HEK293 (cell line): Measurements from ENCODE around the gene PRSS2.

Source experiments
- CTCF ChIA-PET: fragments of 350-600 bp; formaldehyde crosslinking; extraction: SDS; loops from one replicate; lab custom pipeline; 2021; ENCODE audit warnings: antibody characterized with exemption; lab: Yijun Ruan, JAX
- POLR2A ChIA-PET: fragments of 300-600 bp; formaldehyde crosslinking; extraction: SDS; loops from one replicate; lab custom pipeline; 2020; ENCODE audit warnings: antibody characterized with exemption, inconsistent platforms; lab: Yijun Ruan, JAX
- H3K27ac ChIP-seq: fragments of 200-500 bp; sonication (Bioruptor generic); 2 replicates; pipeline ENCODE4 v1.5.1; 2014; ENCODE audit warnings: low read depth, low read length, control low read depth, inconsistent platforms; ENCODE audit errors: extremely low read depth
- H3K36me3 ChIP-seq, 2 experiments: fragments of 200-500 bp in 1 of 2; sonication (Bioruptor generic) in 1 of 2; 1 replicate in 1 of 2; 2 replicates in 1 of 2; pipeline ENCODE4 v1.5.1; 2014 to 2017; ENCODE audit warnings: inconsistent platforms in 2 of 2, low read length in 2 of 2; ENCODE audit not compliant: control insufficient read depth in 2 of 2, insufficient read depth in 1 of 2
- H3K4me1 ChIP-seq: fragments of 200-500 bp; sonication (Bioruptor generic); 2 replicates; pipeline ENCODE4 v1.5.1; 2014; ENCODE audit warnings: mild to moderate bottlenecking, low read length, inconsistent platforms; ENCODE audit not compliant: control insufficient read depth, insufficient read depth
- H3K4me3 ChIP-seq: 2 replicates; pipeline ENCODE4 v1.5.1; 2011; ENCODE audit warnings: low read depth, mild to moderate bottlenecking, control low read depth, low read length, moderate library complexity
- H3K9me3 ChIP-seq: fragments of 200-500 bp; sonication (Bioruptor generic); 2 replicates; pipeline ENCODE4 v1.5.1; 2014; ENCODE audit warnings: low read depth, low read length, inconsistent platforms; ENCODE audit not compliant: control insufficient read depth, insufficient read depth
- HOXC10 ChIP-seq: sonication (generic); formaldehyde crosslinking; IDR thresholded peaks from 2 replicates; pipeline ENCODE4 v1.8.1; 2023; ENCODE audit warnings: mild to moderate bottlenecking, missing genetic modification reagents
- MYNN ChIP-seq: fragments of 450-650 bp; formaldehyde crosslinking; IDR thresholded peaks from 2 replicates; pipeline ENCODE4 v1.5.1; 2016; ENCODE audit warnings: missing biosample characterization, missing genetic modification characterization, borderline replicate concordance
- RBAK ChIP-seq: fragments of 450-650 bp; formaldehyde crosslinking; IDR thresholded peaks from 2 replicates; pipeline ENCODE4 v1.5.1; 2016; ENCODE audit warnings: missing biosample characterization, missing genetic modification characterization
- ZBTB48 ChIP-seq: fragments of 450-650 bp; formaldehyde crosslinking; IDR thresholded peaks from 2 replicates; pipeline ENCODE4 v1.5.1; 2016; ENCODE audit warnings: missing biosample characterization, missing genetic modification characterization
- ZEB2 ChIP-seq: fragments of 450-650 bp; formaldehyde crosslinking; IDR thresholded peaks from 2 replicates; pipeline ENCODE4 v1.5.1; 2016; ENCODE audit warnings: missing biosample characterization, missing genetic modification characterization
- ZNF114 ChIP-seq: fragments of 450-650 bp; formaldehyde crosslinking; IDR thresholded peaks from 2 replicates; pipeline ENCODE4 v1.5.0; 2017; ENCODE audit warnings: missing biosample characterization, missing genetic modification characterization
- ZNF146 ChIP-seq: fragments of 450-650 bp; formaldehyde crosslinking; IDR thresholded peaks from 2 replicates; pipeline ENCODE4 v1.5.1; 2016; ENCODE audit warnings: missing biosample characterization, missing genetic modification characterization
- ZNF202 ChIP-seq: fragments of 450-650 bp; formaldehyde crosslinking; IDR thresholded peaks from 2 replicates; pipeline ENCODE4 v1.5.1; 2016; ENCODE audit warnings: missing biosample characterization, missing genetic modification characterization, borderline replicate concordance
- ZNF221 ChIP-seq: fragments of 450-650 bp; formaldehyde crosslinking; IDR thresholded peaks from 2 replicates; pipeline ENCODE4 v1.5.1; 2017; ENCODE audit warnings: missing biosample characterization, missing genetic modification characterization, borderline replicate concordance
- ZNF341 ChIP-seq: fragments of 450-650 bp; formaldehyde crosslinking; IDR thresholded peaks from 2 replicates; pipeline ENCODE4; 2016; ENCODE audit warnings: low read depth, missing biosample characterization, missing genetic modification characterization
- ZNF354C ChIP-seq: fragments of 450-650 bp; formaldehyde crosslinking; IDR thresholded peaks from 2 replicates; pipeline ENCODE4 v1.5.1; 2016; ENCODE audit warnings: missing biosample characterization, missing genetic modification characterization, low read depth, borderline replicate concordance
- ZNF473 ChIP-seq: fragments of 450-650 bp; formaldehyde crosslinking; IDR thresholded peaks from 2 replicates; pipeline ENCODE4 v1.5.1; 2017; ENCODE audit warnings: missing biosample characterization, missing genetic modification characterization
- ZNF544 ChIP-seq: fragments of 450-650 bp; formaldehyde crosslinking; IDR thresholded peaks from 2 replicates; pipeline ENCODE4 v1.5.0; 2017; ENCODE audit warnings: missing biosample characterization, missing genetic modification characterization
- ZNF548 ChIP-seq: fragments of 450-650 bp; formaldehyde crosslinking; IDR thresholded peaks from 2 replicates; pipeline ENCODE4 v1.5.1; 2016; ENCODE audit warnings: missing biosample characterization, missing genetic modification characterization
- ZNF610 ChIP-seq: fragments of 450-650 bp; formaldehyde crosslinking; IDR thresholded peaks from 2 replicates; pipeline ENCODE4 v1.5.1; 2016; ENCODE audit warnings: missing biosample characterization, missing genetic modification characterization, borderline replicate concordance
- ZNF623 ChIP-seq: fragments of 450-650 bp; formaldehyde crosslinking; IDR thresholded peaks from 2 replicates; pipeline ENCODE4 v1.5.1; 2016; ENCODE audit warnings: missing biosample characterization, missing genetic modification characterization
- ZNF624 ChIP-seq: fragments of 450-650 bp; formaldehyde crosslinking; IDR thresholded peaks from 2 replicates; pipeline ENCODE4 v1.5.1; 2017; ENCODE audit warnings: missing biosample characterization, missing genetic modification characterization
- ZNF830 ChIP-seq: fragments of 450-650 bp; IDR thresholded peaks from 2 replicates; pipeline ENCODE4 v1.5.0; 2018; ENCODE audit warnings: missing biosample characterization, missing genetic modification characterization, low read depth, mild to moderate bottlenecking, moderate library complexity
- TF ChIP-seq, protein P1 (sequence below): fragments of 450-650 bp; formaldehyde crosslinking; IDR thresholded peaks from 2 replicates; pipeline ENCODE4 v1.5.1; 2016; ENCODE audit warnings: missing biosample characterization, missing genetic modification characterization, borderline replicate concordance
- TF ChIP-seq, protein P2 (sequence below): fragments of 450-650 bp; formaldehyde crosslinking; IDR thresholded peaks from 2 replicates; pipeline ENCODE4 v1.5.1; 2016; ENCODE audit warnings: missing biosample characterization, missing genetic modification characterization
- TF ChIP-seq, protein P3 (sequence below): fragments of 450-650 bp; formaldehyde crosslinking; IDR thresholded peaks from 2 replicates; pipeline ENCODE4 v1.5.1; 2016; ENCODE audit warnings: missing biosample characterization, missing genetic modification characterization
- TF ChIP-seq, protein P4 (sequence below): fragments of 450-650 bp; formaldehyde crosslinking; IDR thresholded peaks from 2 replicates; pipeline ENCODE4 v1.5.1; 2016; ENCODE audit warnings: missing biosample characterization, missing genetic modification characterization, low read depth
- TF ChIP-seq, protein P5 (sequence below): fragments of 450-650 bp; formaldehyde crosslinking; IDR thresholded peaks from 2 replicates; pipeline ENCODE4 v1.5.1; 2016; ENCODE audit warnings: missing biosample characterization, missing genetic modification characterization

Gene PRSS2

DNA sequence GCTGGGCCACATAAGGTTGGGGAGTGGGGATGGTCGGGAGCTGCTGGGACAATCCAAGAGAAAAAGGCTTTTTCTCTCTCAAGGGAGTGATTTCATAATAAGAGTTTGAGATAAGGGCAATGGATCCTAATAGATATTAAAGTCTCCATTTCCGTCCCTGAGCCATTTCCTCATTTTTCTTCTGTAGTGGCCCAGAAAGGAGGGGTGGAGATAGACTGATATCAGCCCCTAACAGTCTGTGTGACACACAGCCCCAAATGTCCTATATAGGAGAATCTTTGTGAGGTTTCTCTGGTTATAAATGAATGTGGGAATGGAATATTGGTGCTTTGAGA is 35.2 kb downstream of the PRSS2 start:
- no peak overlapping the region for H3K27ac ChIP-seq
- ChIA-PET CTCF (interaction anchor here (0.7 to 4.6 kb wide), 3 partner anchors 13 to 271 kb away, joined by 3 to 17 read pairs (median 10); no protein-coding TSS in a partner anchor), POLR2A (no interaction called here)
- TF ChIP-seq, protein P1, sequence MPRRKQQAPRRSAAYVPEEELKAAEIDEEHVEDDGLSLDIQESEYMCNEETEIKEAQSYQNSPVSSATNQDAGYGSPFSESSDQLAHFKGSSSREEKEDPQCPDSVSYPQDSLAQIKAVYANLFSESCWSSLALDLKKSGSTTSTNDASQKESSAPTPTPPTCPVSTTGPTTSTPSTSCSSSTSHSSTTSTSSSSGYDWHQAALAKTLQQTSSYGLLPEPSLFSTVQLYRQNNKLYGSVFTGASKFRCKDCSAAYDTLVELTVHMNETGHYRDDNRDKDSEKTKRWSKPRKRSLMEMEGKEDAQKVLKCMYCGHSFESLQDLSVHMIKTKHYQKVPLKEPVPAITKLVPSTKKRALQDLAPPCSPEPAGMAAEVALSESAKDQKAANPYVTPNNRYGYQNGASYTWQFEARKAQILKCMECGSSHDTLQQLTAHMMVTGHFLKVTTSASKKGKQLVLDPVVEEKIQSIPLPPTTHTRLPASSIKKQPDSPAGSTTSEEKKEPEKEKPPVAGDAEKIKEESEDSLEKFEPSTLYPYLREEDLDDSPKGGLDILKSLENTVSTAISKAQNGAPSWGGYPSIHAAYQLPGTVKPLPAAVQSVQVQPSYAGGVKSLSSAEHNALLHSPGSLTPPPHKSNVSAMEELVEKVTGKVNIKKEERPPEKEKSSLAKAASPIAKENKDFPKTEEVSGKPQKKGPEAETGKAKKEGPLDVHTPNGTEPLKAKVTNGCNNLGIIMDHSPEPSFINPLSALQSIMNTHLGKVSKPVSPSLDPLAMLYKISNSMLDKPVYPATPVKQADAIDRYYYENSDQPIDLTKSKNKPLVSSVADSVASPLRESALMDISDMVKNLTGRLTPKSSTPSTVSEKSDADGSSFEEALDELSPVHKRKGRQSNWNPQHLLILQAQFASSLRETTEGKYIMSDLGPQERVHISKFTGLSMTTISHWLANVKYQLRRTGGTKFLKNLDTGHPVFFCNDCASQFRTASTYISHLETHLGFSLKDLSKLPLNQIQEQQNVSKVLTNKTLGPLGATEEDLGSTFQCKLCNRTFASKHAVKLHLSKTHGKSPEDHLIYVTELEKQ (tag by site-specific recombination): no peak
- TF ChIP-seq ZNF610 (tag by site-specific recombination) (no peak), RBAK (tag by site-specific recombination) (no peak), ZNF221 (tag by site-specific recombination) (no peak), ZNF623 (tag by site-specific recombination) (no peak), ZNF830 (no peak)
- no peak overlapping the region for H3K4me3 ChIP-seq
- no peaks in the 10 kb centered on the region for H3K9me3 ChIP-seq
- H3K36me3 ChIP-seq: no peaks in the 10 kb centered on the region
- no peaks in the 10 kb centered on the region for H3K4me1 ChIP-seq

DNA sequence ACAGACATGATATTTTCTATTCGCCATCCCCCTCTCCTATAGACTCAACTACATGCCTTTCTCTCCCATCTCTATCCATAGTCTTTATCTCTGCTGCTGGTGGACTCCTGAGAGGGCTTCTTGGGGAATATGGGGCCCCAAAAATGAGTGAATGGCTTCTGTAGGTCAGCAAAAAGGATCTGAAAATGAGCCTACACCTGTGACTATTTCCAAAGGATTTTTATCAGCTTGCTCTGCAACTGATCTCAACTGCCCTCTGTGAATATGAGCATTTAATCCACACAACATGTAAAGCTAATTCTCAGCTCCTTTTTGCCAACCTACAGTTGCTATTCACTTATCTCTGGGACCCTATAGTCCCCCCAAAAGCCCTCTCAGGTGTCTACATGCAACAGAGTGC is 36.2 kb downstream of the PRSS2 start:
- Histone ChIP-seq H3K27ac (no peak overlapping the region), H3K4me3 (no peak overlapping the region), H3K9me3 (no peaks in the 10 kb centered on the region), H3K36me3 (no peaks in the 10 kb centered on the region), H3K4me1 (no peaks in the 10 kb centered on the region)
- POLR2A ChIA-PET: no interaction called here
- CTCF ChIA-PET: interaction anchor here (1.0 to 4.9 kb wide), 9 partner anchors 10 to 272 kb away, joined by 3 to 41 read pairs (median 7); no protein-coding TSS in a partner anchor
- no peak for TF ChIP-seq ZNF473 (tag by site-specific recombination)
- TF ChIP-seq ZNF146 (tag by site-specific recombination): no peak
- no peak for TF ChIP-seq ZEB2 (tag by site-specific recombination)
- TF ChIP-seq, protein P2, sequence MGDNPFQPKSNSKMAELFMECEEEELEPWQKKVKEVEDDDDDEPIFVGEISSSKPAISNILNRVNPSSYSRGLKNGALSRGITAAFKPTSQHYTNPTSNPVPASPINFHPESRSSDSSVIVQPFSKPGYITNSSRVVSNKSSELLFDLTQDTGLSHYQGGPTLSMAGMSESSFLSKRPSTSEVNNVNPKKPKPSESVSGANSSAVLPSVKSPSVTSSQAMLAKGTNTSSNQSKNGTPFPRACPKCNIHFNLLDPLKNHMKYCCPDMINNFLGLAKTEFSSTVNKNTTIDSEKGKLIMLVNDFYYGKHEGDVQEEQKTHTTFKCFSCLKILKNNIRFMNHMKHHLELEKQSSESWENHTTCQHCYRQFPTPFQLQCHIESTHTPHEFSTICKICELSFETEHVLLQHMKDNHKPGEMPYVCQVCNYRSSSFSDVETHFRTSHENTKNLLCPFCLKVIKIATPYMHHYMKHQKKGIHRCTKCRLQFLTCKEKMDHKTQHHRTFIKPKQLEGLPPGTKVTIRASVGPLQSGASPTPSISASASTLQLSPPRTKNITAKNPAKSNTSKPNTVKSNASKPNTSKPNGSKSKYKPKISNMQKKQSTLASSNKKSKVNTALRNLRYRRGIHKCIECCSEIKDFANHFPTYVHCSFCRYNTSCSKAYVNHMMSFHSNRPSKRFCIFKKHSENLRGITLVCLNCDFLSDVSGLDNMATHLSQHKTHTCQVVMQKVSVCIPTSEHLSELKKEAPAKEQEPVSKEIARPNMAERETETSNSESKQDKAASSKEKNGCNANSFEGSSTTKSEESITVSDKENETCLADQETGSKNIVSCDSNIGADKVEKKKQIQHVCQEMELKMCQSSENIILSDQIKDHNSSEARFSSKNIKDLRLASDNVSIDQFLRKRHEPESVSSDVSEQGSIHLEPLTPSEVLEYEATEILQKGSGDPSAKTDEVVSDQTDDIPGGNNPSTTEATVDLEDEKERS: no peak
- TF ChIP-seq ZBTB48 (tag by site-specific recombination): no peak
- TF ChIP-seq, protein P3, sequence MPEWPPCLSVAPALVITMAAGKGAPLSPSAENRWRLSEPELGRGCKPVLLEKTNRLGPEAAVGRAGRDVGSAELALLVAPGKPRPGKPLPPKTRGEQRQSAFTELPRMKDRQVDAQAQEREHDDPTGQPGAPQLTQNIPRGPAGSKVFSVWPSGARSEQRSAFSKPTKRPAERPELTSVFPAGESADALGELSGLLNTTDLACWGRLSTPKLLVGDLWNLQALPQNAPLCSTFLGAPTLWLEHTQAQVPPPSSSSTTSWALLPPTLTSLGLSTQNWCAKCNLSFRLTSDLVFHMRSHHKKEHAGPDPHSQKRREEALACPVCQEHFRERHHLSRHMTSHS (tag by site-specific recombination): no peak
- TF ChIP-seq, protein P4, sequence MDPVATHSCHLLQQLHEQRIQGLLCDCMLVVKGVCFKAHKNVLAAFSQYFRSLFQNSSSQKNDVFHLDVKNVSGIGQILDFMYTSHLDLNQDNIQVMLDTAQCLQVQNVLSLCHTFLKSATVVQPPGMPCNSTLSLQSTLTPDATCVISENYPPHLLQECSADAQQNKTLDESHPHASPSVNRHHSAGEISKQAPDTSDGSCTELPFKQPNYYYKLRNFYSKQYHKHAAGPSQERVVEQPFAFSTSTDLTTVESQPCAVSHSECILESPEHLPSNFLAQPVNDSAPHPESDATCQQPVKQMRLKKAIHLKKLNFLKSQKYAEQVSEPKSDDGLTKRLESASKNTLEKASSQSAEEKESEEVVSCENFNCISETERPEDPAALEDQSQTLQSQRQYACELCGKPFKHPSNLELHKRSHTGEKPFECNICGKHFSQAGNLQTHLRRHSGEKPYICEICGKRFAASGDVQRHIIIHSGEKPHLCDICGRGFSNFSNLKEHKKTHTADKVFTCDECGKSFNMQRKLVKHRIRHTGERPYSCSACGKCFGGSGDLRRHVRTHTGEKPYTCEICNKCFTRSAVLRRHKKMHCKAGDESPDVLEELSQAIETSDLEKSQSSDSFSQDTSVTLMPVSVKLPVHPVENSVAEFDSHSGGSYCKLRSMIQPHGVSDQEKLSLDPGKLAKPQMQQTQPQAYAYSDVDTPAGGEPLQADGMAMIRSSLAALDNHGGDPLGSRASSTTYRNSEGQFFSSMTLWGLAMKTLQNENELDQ (tag by site-specific recombination): no peak
- no peak for TF ChIP-seq HOXC10 (CRISPR knock-in tag)
- no peak for TF ChIP-seq ZNF341 (tag by site-specific recombination)
- TF ChIP-seq ZNF202 (tag by site-specific recombination): no peak
- TF ChIP-seq ZNF624 (tag by site-specific recombination): no peak
- TF ChIP-seq ZNF544 (tag by site-specific recombination): no peak
- TF ChIP-seq, protein P5, sequence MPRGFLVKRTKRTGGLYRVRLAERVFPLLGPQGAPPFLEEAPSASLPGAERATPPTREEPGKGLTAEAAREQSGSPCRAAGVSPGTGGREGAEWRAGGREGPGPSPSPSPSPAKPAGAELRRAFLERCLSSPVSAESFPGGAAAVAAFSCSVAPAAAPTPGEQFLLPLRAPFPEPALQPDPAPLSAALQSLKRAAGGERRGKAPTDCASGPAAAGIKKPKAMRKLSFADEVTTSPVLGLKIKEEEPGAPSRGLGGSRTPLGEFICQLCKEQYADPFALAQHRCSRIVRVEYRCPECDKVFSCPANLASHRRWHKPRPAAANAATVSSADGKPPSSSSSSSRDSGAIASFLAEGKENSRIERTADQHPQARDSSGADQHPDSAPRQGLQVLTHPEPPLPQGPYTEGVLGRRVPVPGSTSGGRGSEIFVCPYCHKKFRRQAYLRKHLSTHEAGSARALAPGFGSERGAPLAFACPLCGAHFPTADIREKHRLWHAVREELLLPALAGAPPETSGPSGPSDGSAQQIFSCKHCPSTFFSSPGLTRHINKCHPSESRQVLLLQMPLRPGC: no peak
- no peak for TF ChIP-seq ZNF114 (tag by site-specific recombination)
- no peak for TF ChIP-seq MYNN (tag by site-specific recombination)
- TF ChIP-seq ZNF548 (tag by site-specific recombination): no peak
- TF ChIP-seq ZNF354C (tag by site-specific recombination): no peak
